H1 (cell line): ENCODE data around the gene CGRRF1. TPM values are rescaled to one million over a fixed set of nuclear protein-coding genes. Genes with fewer than 3 reads are reported as not detected.

Experiments used
- GABPA ChIP-seq: IDR thresholded peaks from 2 replicates; pipeline ENCODE4 v1.6.1; 2011; ENCODE audit warnings: mild to moderate bottlenecking, low read length, moderate library complexity, borderline replicate concordance; ENCODE audit not compliant: insufficient read depth
- polyA plus RNA-seq, 7 experiments: library from polyadenylated mRNA; depleted of rRNA in 3 of 7; stranded (reverse) in 5 of 7; unstranded in 2 of 7; fragments of >200 nt in 5 of 7; fragments of 200-250 nt in 2 of 7; gene quantifications; 1 replicate in 5 of 7; 2 replicates in 1 of 7; 4 replicates in 1 of 7; pipeline versions ENCODE4 v1.2.1 to v1.2.3, GENCODE V29; 2011 to 2013; ENCODE audit warnings: missing spikeins in 2 of 7, mixed read lengths in 2 of 7
- total RNA-seq: library from RNA; stranded (reverse); fragmentation: NEBNext Ultra II Directional; extraction: Animal tissue kit (Norgen Biotek cat#: 25700); gene quantifications from 2 replicates; pipeline ENCODE4 v1.2.1, GENCODE V29; 2021
- TF ChIP-seq, protein P1 (sequence below), 3 experiments: IDR thresholded peaks; 1 replicate in 2 of 3; 2 replicates in 1 of 3; pipeline versions ENCODE4 v1.5.1 to v1.6.1; 2011; ENCODE audit warnings: low read length in 3 of 3, mild to moderate bottlenecking in 3 of 3, inconsistent platforms in 2 of 3, low read depth in 1 of 3, moderate library complexity in 1 of 3; ENCODE audit not compliant: insufficient read depth in 1 of 3; ENCODE audit errors: control extremely low read depth in 1 of 3

CGRRF1 gene
- total and polyA plus RNA-seq, 2 of the 8 experiments (the other 6 are each of a cell fraction or from before 2014, with no cell fraction given): 7.4 to 20.2 TPM

GRCh38 chr14:54498579-54498978, 11.1 kb upstream of the CGRRF1 start (continued):
- TF ChIP-seq GABPA: no peak
- TF ChIP-seq, protein P1, sequence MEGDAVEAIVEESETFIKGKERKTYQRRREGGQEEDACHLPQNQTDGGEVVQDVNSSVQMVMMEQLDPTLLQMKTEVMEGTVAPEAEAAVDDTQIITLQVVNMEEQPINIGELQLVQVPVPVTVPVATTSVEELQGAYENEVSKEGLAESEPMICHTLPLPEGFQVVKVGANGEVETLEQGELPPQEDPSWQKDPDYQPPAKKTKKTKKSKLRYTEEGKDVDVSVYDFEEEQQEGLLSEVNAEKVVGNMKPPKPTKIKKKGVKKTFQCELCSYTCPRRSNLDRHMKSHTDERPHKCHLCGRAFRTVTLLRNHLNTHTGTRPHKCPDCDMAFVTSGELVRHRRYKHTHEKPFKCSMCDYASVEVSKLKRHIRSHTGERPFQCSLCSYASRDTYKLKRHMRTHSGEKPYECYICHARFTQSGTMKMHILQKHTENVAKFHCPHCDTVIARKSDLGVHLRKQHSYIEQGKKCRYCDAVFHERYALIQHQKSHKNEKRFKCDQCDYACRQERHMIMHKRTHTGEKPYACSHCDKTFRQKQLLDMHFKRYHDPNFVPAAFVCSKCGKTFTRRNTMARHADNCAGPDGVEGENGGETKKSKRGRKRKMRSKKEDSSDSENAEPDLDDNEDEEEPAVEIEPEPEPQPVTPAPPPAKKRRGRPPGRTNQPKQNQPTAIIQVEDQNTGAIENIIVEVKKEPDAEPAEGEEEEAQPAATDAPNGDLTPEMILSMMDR (IDR thresholded peaks at IDR 0.05; ENCODE audit: control extremely low read depth in 1 of 3, insufficient read depth in 1 of 3, low read depth in 1 of 3, low read length in 3 of 3): no peak
